ENCODE measurements around the gene C19orf67.
"Not testable (repeated sequence)": the region's sequence is repeated elsewhere in the genome, so short reads cannot be mapped to it uniquely, and the experiment has no call there.

The C19orf67 gene

DNA sequence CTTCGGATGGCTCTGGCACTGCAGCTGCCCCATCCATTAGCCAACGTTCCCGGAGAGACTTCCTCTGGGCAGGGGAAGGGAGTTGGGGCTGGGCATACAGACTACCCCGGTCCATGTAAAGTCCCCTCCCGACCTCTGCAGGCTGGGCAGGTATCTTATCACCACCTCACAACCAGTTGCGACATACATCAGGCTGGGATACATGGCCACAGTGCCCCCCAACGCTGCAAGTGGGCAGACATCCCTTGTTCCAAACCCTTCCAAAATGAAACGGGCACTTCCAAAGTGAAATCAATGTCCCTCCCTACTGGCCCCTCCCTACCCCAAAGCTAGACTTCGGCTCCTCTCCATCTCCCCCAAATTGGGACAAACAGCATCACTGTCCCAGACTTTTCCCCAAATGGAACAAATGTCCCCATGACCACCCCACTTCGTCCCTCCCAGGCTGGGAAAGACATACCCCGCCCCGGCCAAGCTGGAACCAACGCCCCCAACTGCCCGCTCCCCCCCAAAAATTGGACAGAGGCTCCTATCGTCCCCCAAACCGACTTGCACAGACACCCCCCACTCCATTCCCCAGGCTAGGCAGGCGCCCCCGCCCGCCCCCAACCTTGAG, 28.7 kb downstream of the C19orf67 start:
- no peak for DNase-seq (ENCODE audit: low read depth, low spot score)

GRCh38 chr19:14056069-14056666, 29.4 kb downstream of the C19orf67 start:
- DNase-seq (ENCODE audit: low read depth, low spot score) = peak; percentile 22

DNA sequence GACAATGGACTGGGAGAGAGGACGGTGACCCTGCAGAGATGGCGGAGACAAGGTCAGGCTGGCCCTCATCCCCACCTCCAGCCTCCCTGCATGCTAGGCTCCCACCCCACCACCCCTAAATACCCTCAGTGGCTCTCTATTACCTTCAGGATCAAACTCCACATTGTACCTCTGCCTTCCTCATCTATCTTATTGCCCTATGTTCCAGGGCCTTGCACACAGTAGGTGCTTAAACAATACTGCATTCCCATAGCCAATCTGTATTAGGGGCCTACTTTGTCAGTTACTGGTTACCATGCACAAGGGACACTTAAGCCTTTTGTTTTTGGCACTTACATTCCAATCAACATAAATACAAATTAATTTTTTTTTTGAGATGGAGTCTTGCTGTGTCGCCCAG, 30.2 kb downstream of the C19orf67 start:
- DNase-seq (ENCODE audit: low read depth, low spot score) = no peak

DNA sequence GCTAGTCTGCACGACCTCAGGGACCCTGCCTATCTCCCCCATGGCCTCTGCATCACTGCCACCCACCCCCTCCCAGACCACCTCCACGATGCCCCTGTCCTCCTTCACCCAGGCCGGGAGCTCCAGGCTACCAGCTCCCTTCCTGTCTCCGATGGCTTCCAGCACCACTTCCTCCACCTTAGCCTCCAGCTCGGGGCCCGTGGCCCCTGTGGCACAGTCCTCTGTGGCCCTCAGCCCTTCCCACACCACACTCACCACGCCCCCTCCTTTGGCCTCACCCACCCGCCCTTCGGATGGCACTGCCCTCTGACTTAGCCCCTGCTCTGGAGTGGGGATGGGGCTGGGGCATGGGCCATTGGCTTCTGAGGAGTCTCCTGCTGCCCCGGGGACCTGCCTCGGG, 30.9 kb downstream of the C19orf67 start:
- no peak for DNase-seq (ENCODE audit: low read depth, low spot score)

DNA sequence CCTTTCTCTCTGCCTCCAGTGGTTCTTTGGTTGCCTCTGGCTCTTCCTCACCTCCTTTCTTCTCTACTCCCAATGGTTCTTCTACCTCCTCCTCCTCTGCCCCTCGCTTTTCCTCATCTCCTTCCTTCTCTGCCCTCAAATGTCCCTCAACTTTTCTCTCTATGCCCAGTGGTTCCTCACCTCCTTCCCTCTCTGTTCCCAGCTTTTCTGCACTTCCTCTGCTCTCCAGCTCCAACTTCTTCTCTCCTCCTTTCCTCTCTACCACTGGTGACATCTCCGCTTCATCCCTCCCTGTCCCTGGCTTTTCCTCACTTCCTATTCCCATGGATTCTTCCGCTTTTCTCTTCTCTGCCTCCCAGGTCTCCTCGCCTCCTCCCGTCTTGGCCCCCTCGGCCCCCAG, 31.5 kb downstream of the C19orf67 start:
- DNase-seq (ENCODE audit: low read depth, low spot score) = no peak

GRCh38 chr19:14053500-14053899, 32.1 kb downstream of the C19orf67 start:
- DNase-seq (ENCODE audit: low read depth, low spot score) = no peak

GRCh38 chr19:14053032-14053431, 32.6 kb downstream of the C19orf67 start:
- DNase-seq (ENCODE audit: low read depth, low spot score) = no peak

GRCh38 chr19:14052470-14052869, 33.1 kb downstream of the C19orf67 start:
- no peak for DNase-seq (ENCODE audit: low read depth, low spot score)

GRCh38 chr19:14051980-14052379, 33.6 kb downstream of the C19orf67 start:
- no peak for DNase-seq (ENCODE audit: low read depth, low spot score)

DNA sequence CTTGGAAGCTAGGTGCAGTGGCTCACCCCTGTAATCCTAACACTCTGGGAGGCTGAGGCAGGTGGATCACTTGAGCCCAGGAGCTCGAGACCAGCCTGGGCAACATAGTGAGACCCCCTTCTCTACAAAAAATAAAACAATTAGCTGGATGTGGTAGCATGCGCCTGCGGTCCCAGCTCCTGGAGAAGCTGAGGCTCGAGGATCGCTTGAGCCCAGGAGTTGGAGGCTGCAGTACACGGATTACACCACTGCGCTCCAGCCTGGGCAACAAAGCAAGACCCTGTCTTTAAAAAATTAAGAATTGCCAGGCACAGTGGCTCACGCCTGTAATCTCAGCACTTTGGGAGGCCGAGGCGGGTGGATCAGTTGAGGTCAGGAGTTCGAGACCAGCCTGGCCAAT, 34.6 kb downstream of the C19orf67 start:
- DNase-seq (ENCODE audit: low read depth, low spot score) = not testable (repeated sequence)

DNA sequence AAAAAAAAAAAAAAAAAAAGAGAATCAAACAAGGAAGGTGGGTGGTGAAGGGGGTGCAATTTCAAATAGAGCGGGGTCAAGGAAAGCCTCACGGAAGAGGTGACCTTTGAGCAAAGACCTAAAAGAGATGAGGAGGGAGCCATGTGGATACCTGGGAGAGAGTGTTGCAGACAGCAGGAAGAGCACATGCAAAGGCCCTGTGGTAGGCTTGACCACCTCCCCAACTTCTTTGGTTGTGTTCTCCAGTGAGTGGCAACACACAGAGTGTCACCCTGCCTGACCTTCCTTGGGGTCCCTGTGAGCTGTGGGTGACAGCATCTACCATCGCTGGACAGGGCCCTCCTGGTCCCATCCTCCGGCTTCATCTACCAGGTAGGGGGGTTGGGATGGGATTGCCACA, 35.1 kb downstream of the C19orf67 start:
- DNase-seq (ENCODE audit: low read depth, low spot score) = no peak

DNA sequence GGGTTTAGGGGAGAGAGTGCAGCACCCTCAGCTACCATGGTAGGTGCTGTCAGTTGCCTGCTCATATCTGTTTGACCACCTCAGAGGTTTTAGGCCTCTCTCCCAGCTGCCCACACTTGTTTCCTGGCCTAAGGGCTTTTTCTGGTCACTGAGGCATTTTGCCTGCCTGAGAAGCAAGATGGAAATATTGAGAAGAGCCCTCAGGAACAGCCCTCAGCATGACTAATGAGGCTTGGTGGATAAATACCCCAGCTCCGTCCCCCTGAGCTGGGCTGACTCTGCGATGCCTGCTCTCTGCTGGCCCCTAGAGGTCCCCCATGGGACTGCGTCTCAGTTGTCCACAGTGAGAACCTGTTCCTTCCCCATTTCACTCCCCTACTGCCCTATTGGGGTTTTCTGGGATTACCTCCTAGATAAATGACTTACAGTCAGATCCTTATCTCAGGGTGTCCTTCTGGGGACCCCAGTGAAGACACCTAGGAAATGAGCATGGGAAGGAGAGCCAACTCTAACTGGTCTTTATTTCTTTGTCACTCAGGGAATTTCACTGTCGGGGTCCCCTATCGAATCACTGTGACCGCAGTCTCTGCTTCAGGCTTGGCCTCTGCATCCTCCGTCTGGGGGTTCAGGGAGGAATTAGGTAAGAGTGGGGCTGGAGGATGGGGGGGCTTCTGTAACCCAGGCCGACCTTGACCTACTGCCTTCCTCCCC, 37.0 kb downstream of the C19orf67 start:
- peak; percentile 76 for DNase-seq (ENCODE audit: low read depth, low spot score)

GRCh38 chr19:14047866-14048265, 37.7 kb downstream of the C19orf67 start:
- DNase-seq (ENCODE audit: low read depth, low spot score) = not testable (repeated sequence)

- peak; percentile 90 for DNase-seq (ENCODE audit: low read depth, low spot score)
Observed at GRCh38 chr19:14042659-14043608, 42.6 kb downstream of the C19orf67 start.

DNA sequence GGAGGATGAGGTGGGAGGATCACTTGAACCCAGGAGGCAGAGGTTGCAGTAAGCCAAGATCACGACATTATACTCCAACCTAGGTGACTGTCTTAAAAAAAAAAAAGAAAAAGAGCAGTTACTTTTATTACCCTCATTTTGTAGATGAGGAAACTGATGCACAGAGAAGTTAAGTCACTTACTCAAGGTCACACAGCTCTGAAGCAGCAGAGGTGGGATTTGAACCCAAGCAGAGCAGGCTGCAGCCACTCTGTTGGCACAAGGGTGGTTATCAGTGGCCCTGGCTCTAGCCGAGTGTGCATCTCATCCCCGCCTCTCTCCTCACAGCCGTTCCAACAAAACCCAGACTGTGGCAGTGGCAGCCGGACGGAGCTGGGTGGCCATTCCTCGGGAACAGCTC, 46.4 kb downstream of the C19orf67 start:
- no peak for DNase-seq (ENCODE audit: low read depth, low spot score)

- DNase-seq (ENCODE audit: low read depth, low spot score) = no peak
Observed at GRCh38 chr19:14035706-14036105, 49.9 kb downstream of the C19orf67 start.

DNA sequence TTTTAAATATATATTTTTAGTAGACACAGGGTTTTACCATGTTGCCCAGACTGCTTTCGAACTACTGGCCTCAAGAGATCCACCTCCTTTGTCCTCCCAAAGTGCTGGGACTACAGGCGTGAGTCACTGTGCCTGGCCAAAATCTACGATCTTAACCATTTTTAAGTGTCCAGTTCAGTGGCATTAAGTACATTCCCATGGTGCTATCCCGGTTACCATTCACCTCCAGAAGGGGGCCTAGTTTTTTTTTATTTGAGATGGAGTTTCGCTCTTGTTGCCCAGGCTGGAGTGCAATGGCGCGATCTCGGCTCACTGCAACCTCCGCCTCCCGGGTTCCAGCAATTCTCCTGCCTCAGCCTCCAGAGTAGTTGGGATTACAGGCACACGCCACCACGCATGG, 50.4 kb downstream of the C19orf67 start:
- DNase-seq (ENCODE audit: low read depth, low spot score) = not testable (repeated sequence)

DNA sequence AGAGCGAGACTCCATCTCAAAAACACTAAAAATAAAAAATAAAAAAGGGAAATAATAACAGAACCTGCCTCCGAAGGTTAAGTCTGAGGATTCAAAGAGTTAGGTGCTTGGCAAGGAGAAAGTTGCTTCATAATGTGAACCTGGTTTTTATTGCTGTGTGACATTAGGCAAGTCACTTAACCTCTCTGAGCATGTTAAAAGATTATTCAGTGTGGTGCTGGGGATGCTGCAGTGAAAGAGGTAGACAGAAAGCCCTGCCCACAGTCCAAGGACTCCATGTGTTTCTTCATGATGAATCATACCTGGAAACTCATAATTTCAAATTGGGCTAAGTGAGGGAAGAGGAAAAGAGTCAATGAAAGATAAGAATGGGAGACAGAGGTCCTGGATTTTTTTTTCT, 51.6 kb downstream of the C19orf67 start:
- no peak for DNase-seq (ENCODE audit: low read depth, low spot score)

GRCh38 chr19:14031719-14032480, 53.7 kb downstream of the C19orf67 start, which contains the start of gene IL27RA:
Gene IL27RA (plus strand): TSS chr19:14031762. CDS start chr19:14031873, 111 bp downstream.
- peak; percentile 62 for DNase-seq (ENCODE audit: low read depth, low spot score)
